SK-N-SH (cell line): ENCODE measurements around the gene SLC2A11. TPM values are rescaled to one million over a fixed set of nuclear protein-coding genes. Genes with fewer than 3 reads are reported as not detected.

Experiments
- CTCF ChIA-PET: fragments of 300-600, 350-600 bp; formaldehyde crosslinking; extraction: SDS; loops from one replicate; lab custom pipeline; 2021; lab: Yijun Ruan, JAX
- POLR2A ChIA-PET: fragments of 350-600 bp; sonication (Branson Sonifier 250); formaldehyde crosslinking; extraction: SDS; loops from one replicate; lab custom pipeline; 2020; ENCODE audit warnings: antibody characterized with exemption, inconsistent platforms; lab: Yijun Ruan, JAX
- DNase-seq: peaks from one replicate; pipeline ENCODE4 v3.0.0; 2012
- H2AFZ ChIP-seq: fragments of 200-600 bp; sonication (generic); 2 replicates; pipeline ENCODE4 v1.8.1; 2016; ENCODE audit warnings: antibody characterized with exemption, mild to moderate bottlenecking, low read depth
- H3F3A ChIP-seq: fragments of 200-600 bp; sonication (generic); replicated peaks from 2 replicates; pipeline ENCODE3; 2016; ENCODE audit warnings: antibody characterized with exemption, mild to moderate bottlenecking; ENCODE audit not compliant: insufficient read depth
- H3K27ac ChIP-seq, 2 experiments: fragments of 200-500 bp in 1 of 2; fragments of 200-600 bp in 1 of 2; sonication (Bioruptor generic) in 1 of 2; sonication (generic), shearing (Covaris generic) in 1 of 2; 2 replicates each; pipeline versions ENCODE4 v1.5.1 to v1.6.1; 2014 to 2016; ENCODE audit warnings: low read depth in 2 of 2, inconsistent platforms in 1 of 2, low read length in 1 of 2, mild to moderate bottlenecking in 1 of 2, mixed read lengths in 1 of 2
- H3K27me3 ChIP-seq: fragments of 200-600 bp; sonication (generic), shearing (Covaris generic); 2 replicates; pipeline ENCODE4 v1.6.1; 2016; ENCODE audit warnings: mixed run types; ENCODE audit not compliant: insufficient read depth
- H3K36me3 ChIP-seq, 2 experiments: fragments of 200-500 bp in 1 of 2; fragments of 200-600 bp in 1 of 2; sonication (Bioruptor generic) in 1 of 2; sonication (generic) in 1 of 2; replicated peaks in 1 of 2; 2 replicates each; pipeline versions ENCODE3 to v1.5.1; 2014 to 2016; ENCODE audit warnings: low read length in 1 of 2, mild to moderate bottlenecking in 1 of 2; ENCODE audit not compliant: insufficient read depth in 2 of 2, control insufficient read depth in 1 of 2
- H3K4me1 ChIP-seq, 2 experiments: fragments of 200-500 bp in 1 of 2; fragments of 200-600 bp in 1 of 2; sonication (Bioruptor generic) in 1 of 2; sonication (generic), shearing (Covaris generic) in 1 of 2; 2 replicates each; pipeline versions ENCODE4 v1.5.1 to v1.6.1; 2014 to 2016; ENCODE audit warnings: low read depth in 1 of 2, low read length in 1 of 2, mixed run types in 1 of 2; ENCODE audit not compliant: insufficient read depth in 2 of 2, control insufficient read depth in 1 of 2
- H3K4me2 ChIP-seq: fragments of 200-600 bp; sonication (generic), shearing (Covaris generic); 2 replicates; pipeline ENCODE4 v1.6.1; 2017; ENCODE audit warnings: mixed run types
- H3K4me3 ChIP-seq, 2 experiments: fragments of 200-500 bp in 1 of 2; fragments of 200-600 bp in 1 of 2; sonication (Bioruptor generic) in 1 of 2; sonication (generic), shearing (Covaris generic) in 1 of 2; 2 replicates each; pipeline versions ENCODE4 v1.5.1 to v1.8.1; 2014 to 2016; ENCODE audit warnings: low read depth in 2 of 2, inconsistent platforms in 1 of 2, low read length in 1 of 2, mild to moderate bottlenecking in 1 of 2, mixed read lengths in 1 of 2, moderate library complexity in 1 of 2
- H3K79me2 ChIP-seq: fragments of 200-600 bp; sonication (generic); 2 replicates; pipeline ENCODE4 v1.8.1; 2017; ENCODE audit warnings: mild to moderate bottlenecking; ENCODE audit not compliant: insufficient read depth
- H3K9ac ChIP-seq: fragments of 200-600 bp; sonication (generic); 2 replicates; pipeline ENCODE4 v1.6.1; 2017; ENCODE audit warnings: mixed run types
- H3K9me2 ChIP-seq: fragments of 200-600 bp; sonication (generic); 2 replicates; pipeline ENCODE4 v1.6.1; 2017; ENCODE audit warnings: mixed run types
- H3K9me3 ChIP-seq: fragments of 200-600 bp; sonication (generic); 2 replicates; pipeline ENCODE4 v1.6.1; 2017; ENCODE audit warnings: mixed run types, mild to moderate bottlenecking, moderate library complexity
- H4K20me1 ChIP-seq: fragments of 200-600 bp; sonication (generic); 2 replicates; pipeline ENCODE4 v1.6.1; 2017; ENCODE audit warnings: mild to moderate bottlenecking, mixed run types; ENCODE audit not compliant: insufficient read depth
- ELF1 ChIP-seq: IDR thresholded peaks from 2 replicates; pipeline ENCODE4 v1.4.0; 2012
- EZH2phosphoT487 ChIP-seq: fragments of 200-600 bp; sonication (generic); IDR thresholded peaks from 2 replicates; pipeline ENCODE4 v1.6.1; 2017; ENCODE audit warnings: low read depth, mixed run types, mild to moderate bottlenecking, antibody characterized with exemption, moderate library complexity, borderline replicate concordance
- JUND ChIP-seq: IDR thresholded peaks from 2 replicates; pipeline ENCODE4 v1.4.0; 2012
- MAX ChIP-seq: IDR thresholded peaks from 2 replicates; pipeline ENCODE4 v1.4.0; 2012; ENCODE audit warnings: low read depth
- MXI1 ChIP-seq: IDR thresholded peaks from 2 replicates; pipeline ENCODE4 v1.6.1; 2012; ENCODE audit warnings: mild to moderate bottlenecking, low read depth, low read length, improper control_type of control experiment
- NRF1 ChIP-seq: IDR thresholded peaks from 2 replicates; pipeline ENCODE4 v1.6.1; 2012; ENCODE audit warnings: low read depth, mild to moderate bottlenecking, low read length
- RXRA ChIP-seq: IDR thresholded peaks from 2 replicates; pipeline ENCODE4 v1.4.0; 2012; ENCODE audit warnings: low read depth, mild to moderate bottlenecking, borderline replicate concordance
- TAF1 ChIP-seq: IDR thresholded peaks from 2 replicates; pipeline ENCODE4 v1.6.1; 2012; ENCODE audit warnings: low read depth, mild to moderate bottlenecking, low read length, moderate library complexity, borderline replicate concordance
- TCF12 ChIP-seq: IDR thresholded peaks from 2 replicates; pipeline ENCODE4 v1.4.0; 2012
- USF1 ChIP-seq: IDR thresholded peaks from 2 replicates; pipeline ENCODE4 v1.4.0; 2012; ENCODE audit warnings: low read depth, borderline replicate concordance
- WGBS: methylation state at CpG from one replicate; pipeline ENCODE4 v1.1.6; 2017; ENCODE audit warnings: low lambda C conversion rate; 5-methylcytosine and 5-hydroxymethylcytosine counted together
- polyA plus RNA-seq, 3 experiments: library from polyadenylated mRNA; depleted of rRNA; stranded (reverse); fragments of >200 nt; gene quantifications; 2 replicates each; pipeline ENCODE4 v1.2.3, GENCODE V29; 2012
- TF ChIP-seq, protein P1 (sequence below): fragments of 200-600 bp; sonication (generic); IDR thresholded peaks from 2 replicates; pipeline ENCODE4 v1.6.1; 2017; ENCODE audit warnings: antibody characterized with exemption, mild to moderate bottlenecking, moderate library complexity
- TF ChIP-seq, protein P2 (sequence below): IDR thresholded peaks from 2 replicates; pipeline ENCODE4 v1.6.1; 2012; ENCODE audit warnings: mild to moderate bottlenecking, low read depth, low read length, moderate library complexity

SLC2A11 gene
- polyA plus RNA-seq, 1 of the 3 experiments (the other 2 are of a cell fraction), result 21.8 TPM

GRCh38 chr22:23882370-23882769 is 24.7 kb downstream of the SLC2A11 start:
- ChIA-PET CTCF (interaction anchor here (0.6 kb wide), 1 partner anchor 806 kb away, joined by 3 read pairs; no protein-coding TSS in a partner anchor), POLR2A (no interaction called here)
- WGBS, result 86% methylated on average over 12 of the region's 20 CpGs

DNA sequence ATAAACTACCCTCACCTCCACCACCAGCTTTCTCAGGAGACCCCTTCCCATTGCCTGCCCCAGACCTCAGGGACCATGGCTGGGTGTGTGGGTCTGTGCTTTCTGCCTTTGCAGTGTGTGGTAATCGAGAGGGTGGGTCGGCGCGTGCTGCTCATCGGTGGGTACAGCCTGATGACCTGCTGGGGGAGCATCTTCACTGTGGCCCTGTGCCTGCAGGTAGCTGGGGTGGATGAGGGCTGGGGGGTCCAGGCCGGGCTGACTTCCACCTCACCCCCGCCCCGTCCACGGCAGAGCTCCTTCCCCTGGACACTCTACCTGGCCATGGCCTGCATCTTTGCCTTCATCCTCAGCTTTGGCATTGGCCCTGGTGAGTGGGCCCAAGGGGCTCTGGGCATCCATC is 26.0 kb downstream of the SLC2A11 start:
- ChIA-PET POLR2A (no interaction called here), CTCF (interaction anchor here (2.4 kb wide), 1 partner anchor 10 kb away, joined by 17 read pairs; the partner anchor contains the start of gene MIF)
- H2AFZ ChIP-seq, result no peak overlapping the region
- no peak for DNase-seq
- WGBS, result 100% methylated on average over 9 of the region's 9 CpGs
- peaks cover 0 to 10% of the 10 kb centered on the region in 2 experiments for H3K36me3 ChIP-seq
- no peaks in the 10 kb centered on the region for H3K9me3 ChIP-seq
- peaks cover 0 to 3% of the 10 kb centered on the region in 2 experiments; a peak in 1 of 4 replicates for H3K4me1 ChIP-seq
- H3K79me2 ChIP-seq, result no peaks in the 10 kb centered on the region
- no peak overlapping the region for H3K4me3 ChIP-seq
- H3K9me2 ChIP-seq, result no peaks in the 10 kb centered on the region
- H3K27ac ChIP-seq, result no peak overlapping the region
- H3F3A ChIP-seq, result peaks cover 6% of the 10 kb centered on the region
- TF ChIP-seq JUND (no peak), NRF1 (no peak), ELF1 (no peak), USF1 (no peak), TAF1 (no peak), MAX (no peak), EZH2phosphoT487 (no peak), TCF12 (no peak)
- TF ChIP-seq, protein P1, sequence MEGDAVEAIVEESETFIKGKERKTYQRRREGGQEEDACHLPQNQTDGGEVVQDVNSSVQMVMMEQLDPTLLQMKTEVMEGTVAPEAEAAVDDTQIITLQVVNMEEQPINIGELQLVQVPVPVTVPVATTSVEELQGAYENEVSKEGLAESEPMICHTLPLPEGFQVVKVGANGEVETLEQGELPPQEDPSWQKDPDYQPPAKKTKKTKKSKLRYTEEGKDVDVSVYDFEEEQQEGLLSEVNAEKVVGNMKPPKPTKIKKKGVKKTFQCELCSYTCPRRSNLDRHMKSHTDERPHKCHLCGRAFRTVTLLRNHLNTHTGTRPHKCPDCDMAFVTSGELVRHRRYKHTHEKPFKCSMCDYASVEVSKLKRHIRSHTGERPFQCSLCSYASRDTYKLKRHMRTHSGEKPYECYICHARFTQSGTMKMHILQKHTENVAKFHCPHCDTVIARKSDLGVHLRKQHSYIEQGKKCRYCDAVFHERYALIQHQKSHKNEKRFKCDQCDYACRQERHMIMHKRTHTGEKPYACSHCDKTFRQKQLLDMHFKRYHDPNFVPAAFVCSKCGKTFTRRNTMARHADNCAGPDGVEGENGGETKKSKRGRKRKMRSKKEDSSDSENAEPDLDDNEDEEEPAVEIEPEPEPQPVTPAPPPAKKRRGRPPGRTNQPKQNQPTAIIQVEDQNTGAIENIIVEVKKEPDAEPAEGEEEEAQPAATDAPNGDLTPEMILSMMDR, result no peak
- H3K27me3 ChIP-seq, result no peaks in the 10 kb centered on the region
- H3K9ac ChIP-seq, result no peak overlapping the region
- no peak overlapping the region for H3K4me2 ChIP-seq
- no peaks in the 10 kb centered on the region for H4K20me1 ChIP-seq

More at GRCh38 chr22:23882370-23882769, 24.7 kb downstream of the SLC2A11 start:
- Histone ChIP-seq H3K79me2 (no peaks in the 10 kb centered on the region), H3K4me2 (no peak overlapping the region), H3K9ac (no peak overlapping the region), H3K9me3 (no peaks in the 10 kb centered on the region), H3K36me3 (peaks cover 0 to 10% of the 10 kb centered on the region in 2 experiments), H3K27me3 (no peaks in the 10 kb centered on the region), H3K4me1 (no peaks in the 10 kb centered on the region), H3K27ac (no peak overlapping the region), H3F3A (no peaks in the 10 kb centered on the region), H3K9me2 (no peaks in the 10 kb centered on the region), H2AFZ (no peak overlapping the region), H4K20me1 (no peaks in the 10 kb centered on the region), H3K4me3 (no peak overlapping the region)
- TF ChIP-seq MXI1, result no peak
- no peak for TF ChIP-seq RXRA
- TF ChIP-seq EZH2phosphoT487, result no peak
- TF ChIP-seq, protein P2, sequence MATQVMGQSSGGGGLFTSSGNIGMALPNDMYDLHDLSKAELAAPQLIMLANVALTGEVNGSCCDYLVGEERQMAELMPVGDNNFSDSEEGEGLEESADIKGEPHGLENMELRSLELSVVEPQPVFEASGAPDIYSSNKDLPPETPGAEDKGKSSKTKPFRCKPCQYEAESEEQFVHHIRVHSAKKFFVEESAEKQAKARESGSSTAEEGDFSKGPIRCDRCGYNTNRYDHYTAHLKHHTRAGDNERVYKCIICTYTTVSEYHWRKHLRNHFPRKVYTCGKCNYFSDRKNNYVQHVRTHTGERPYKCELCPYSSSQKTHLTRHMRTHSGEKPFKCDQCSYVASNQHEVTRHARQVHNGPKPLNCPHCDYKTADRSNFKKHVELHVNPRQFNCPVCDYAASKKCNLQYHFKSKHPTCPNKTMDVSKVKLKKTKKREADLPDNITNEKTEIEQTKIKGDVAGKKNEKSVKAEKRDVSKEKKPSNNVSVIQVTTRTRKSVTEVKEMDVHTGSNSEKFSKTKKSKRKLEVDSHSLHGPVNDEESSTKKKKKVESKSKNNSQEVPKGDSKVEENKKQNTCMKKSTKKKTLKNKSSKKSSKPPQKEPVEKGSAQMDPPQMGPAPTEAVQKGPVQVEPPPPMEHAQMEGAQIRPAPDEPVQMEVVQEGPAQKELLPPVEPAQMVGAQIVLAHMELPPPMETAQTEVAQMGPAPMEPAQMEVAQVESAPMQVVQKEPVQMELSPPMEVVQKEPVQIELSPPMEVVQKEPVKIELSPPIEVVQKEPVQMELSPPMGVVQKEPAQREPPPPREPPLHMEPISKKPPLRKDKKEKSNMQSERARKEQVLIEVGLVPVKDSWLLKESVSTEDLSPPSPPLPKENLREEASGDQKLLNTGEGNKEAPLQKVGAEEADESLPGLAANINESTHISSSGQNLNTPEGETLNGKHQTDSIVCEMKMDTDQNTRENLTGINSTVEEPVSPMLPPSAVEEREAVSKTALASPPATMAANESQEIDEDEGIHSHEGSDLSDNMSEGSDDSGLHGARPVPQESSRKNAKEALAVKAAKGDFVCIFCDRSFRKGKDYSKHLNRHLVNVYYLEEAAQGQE, result no peak
- DNase-seq, result no peak
